ENCODE data around the gene CMTM8. TPM values are rescaled to one million over a fixed set of nuclear protein-coding genes. Genes with fewer than 3 reads are reported as not detected.
A peak's percentile ranks its signal among the peaks of the same experiment; 100 is the strongest.

The CMTM8 gene
- total and polyA plus RNA-seq, 2 experiments from 2014 or later = 19.9 to 24.5 TPM

GRCh38 chr3:32194653-32195052 lies 43.8 kb upstream of the CMTM8 start:
- H3K27me3 ChIP-seq (ENCODE audit: insufficient read depth) = no peaks in the 10 kb centered on the region
- no peaks in the 10 kb centered on the region for H3K9me3 Mint-ChIP-seq
- H3K4me1 ChIP-seq (ENCODE audit: insufficient read depth) = no peaks in the 10 kb centered on the region
- H3K79me2 ChIP-seq (replicated peaks; ENCODE audit: insufficient read depth) = no peaks in the 10 kb centered on the region
- no peaks in the 10 kb centered on the region; the same call in 1 of the 2 replicates for H3K9me2 ChIP-seq (ENCODE audit: insufficient read depth)
- TF ChIP-seq JUNB (IDR thresholded peaks at IDR 0.05; ENCODE audit: unreplicated experiment) = no peak
- no peak overlapping the region for H3K4me2 ChIP-seq
- peak overlapping the region; percentile 56 for H2AFZ ChIP-seq
- H3K4me3 Mint-ChIP-seq = no peak overlapping the region
- H3K4me1 Mint-ChIP-seq = peaks cover 3% of the 10 kb centered on the region; the same call in 2 of the 3 replicates
- H3K4me3 ChIP-seq = no peak overlapping the region
- no peak overlapping the region for H3K27ac ChIP-seq (ENCODE audit: low read depth)
- H3K27me3 Mint-ChIP-seq (ENCODE audit: insufficient read depth, low read depth, poor library complexity) = no peaks in the 10 kb centered on the region
- no peaks in the 10 kb centered on the region for H3K36me3 Mint-ChIP-seq (ENCODE audit: low read depth)
- H4K20me1 ChIP-seq (replicated peaks; ENCODE audit: insufficient read depth) = no peaks in the 10 kb centered on the region
- H3K27ac Mint-ChIP-seq = no peak overlapping the region
- DNase-seq (ENCODE audit: low spot score) = no peak
- no peaks in the 10 kb centered on the region for H3K36me3 ChIP-seq (ENCODE audit: insufficient read depth)
- ATAC-seq = no peak
- no peaks in the 10 kb centered on the region for H3F3A ChIP-seq (replicated peaks; ENCODE audit: low read depth)

- Mint-ChIP-seq H3K36me3 (ENCODE audit: low read depth) (no peaks in the 10 kb centered on the region), H3K4me3 (no peak overlapping the region), H3K27ac (no peak overlapping the region), H3K4me1 (no peaks in the 10 kb centered on the region), H3K9me3 (no peaks in the 10 kb centered on the region), H3K27me3 (ENCODE audit: insufficient read depth, low read depth, poor library complexity) (no peaks in the 10 kb centered on the region)
- Histone ChIP-seq H3K4me3 (no peak overlapping the region), H3K36me3 (ENCODE audit: insufficient read depth) (no peaks in the 10 kb centered on the region), H3K4me1 (ENCODE audit: insufficient read depth) (no peaks in the 10 kb centered on the region), H4K20me1 (replicated peaks; ENCODE audit: insufficient read depth) (no peaks in the 10 kb centered on the region), H3K9me2 (ENCODE audit: insufficient read depth) (no peaks in the 10 kb centered on the region; the same call in 1 of the 2 replicates), H3F3A (replicated peaks; ENCODE audit: low read depth) (no peaks in the 10 kb centered on the region), H3K27me3 (ENCODE audit: insufficient read depth) (no peaks in the 10 kb centered on the region), H3K79me2 (replicated peaks; ENCODE audit: insufficient read depth) (no peaks in the 10 kb centered on the region), H2AFZ (no peak overlapping the region), H3K4me2 (no peak overlapping the region), H3K27ac (ENCODE audit: low read depth) (no peak overlapping the region)
- ATAC-seq (no peak), DNase-seq (ENCODE audit: low spot score) (no peak)
- TF ChIP-seq STAT1 (IDR thresholded peaks at IDR 0.05; ENCODE audit: unreplicated experiment) = no peak
- no peak for TF ChIP-seq NANOG (IDR thresholded peaks at IDR 0.05; ENCODE audit: borderline replicate concordance)
- TF ChIP-seq JUNB (IDR thresholded peaks at IDR 0.05; ENCODE audit: unreplicated experiment) = no peak
Measured at GRCh38 chr3:32195995-32196540, 42.4 kb upstream of the CMTM8 start.

GRCh38 chr3:32197991-32198390 lies 40.5 kb upstream of the CMTM8 start:
- ATAC-seq (no peak), DNase-seq (ENCODE audit: low spot score) (no peak)
- H3K4me3 Mint-ChIP-seq = no peak overlapping the region
- Histone ChIP-seq H3K4me2 (no peak overlapping the region), H3F3A (replicated peaks; ENCODE audit: low read depth) (no peaks in the 10 kb centered on the region), H3K36me3 (ENCODE audit: insufficient read depth) (no peaks in the 10 kb centered on the region), H3K9me2 (ENCODE audit: insufficient read depth) (no peaks in the 10 kb centered on the region; the same call in 1 of the 2 replicates), H3K27me3 (ENCODE audit: insufficient read depth) (no peaks in the 10 kb centered on the region), H3K79me2 (replicated peaks; ENCODE audit: insufficient read depth) (no peaks in the 10 kb centered on the region), H4K20me1 (replicated peaks; ENCODE audit: insufficient read depth) (no peaks in the 10 kb centered on the region), H3K27ac (ENCODE audit: low read depth) (no peak overlapping the region), H3K4me1 (ENCODE audit: insufficient read depth) (no peaks in the 10 kb centered on the region), H2AFZ (no peak overlapping the region), H3K4me3 (no peak overlapping the region)
- no peaks in the 10 kb centered on the region for H3K27me3 Mint-ChIP-seq (ENCODE audit: insufficient read depth, low read depth, poor library complexity)
- no peaks in the 10 kb centered on the region for H3K36me3 Mint-ChIP-seq (ENCODE audit: low read depth)
- H3K27ac Mint-ChIP-seq = no peak overlapping the region
- no peaks in the 10 kb centered on the region; the same call in 2 of the 3 replicates for H3K4me1 Mint-ChIP-seq
- no peaks in the 10 kb centered on the region for H3K9me3 Mint-ChIP-seq
- TF ChIP-seq ZNF331 (CRISPR knock-in tag; IDR thresholded peaks at IDR 0.05; ENCODE audit: low read depth) = no peak
- TF ChIP-seq STAT1 (IDR thresholded peaks at IDR 0.05; ENCODE audit: unreplicated experiment) = no peak
- TF ChIP-seq ZNF114 (CRISPR knock-in tag; IDR thresholded peaks at IDR 0.05) = no peak
- no peak for TF ChIP-seq EZH2 (IDR thresholded peaks at IDR 0.05; ENCODE audit: low read depth, unreplicated experiment)
- no peak for TF ChIP-seq CREB1 (CRISPR knock-in tag; IDR thresholded peaks at IDR 0.05; ENCODE audit: low read depth)
- TF ChIP-seq REST (IDR thresholded peaks at IDR 0.05; ENCODE audit: unreplicated experiment) = no peak
- no peak for TF ChIP-seq ETS1 (IDR thresholded peaks at IDR 0.05)
